A549 (cell line): ENCODE measurements around the gene COL28A1. TPM values are rescaled to one million over a fixed set of nuclear protein-coding genes. Genes with fewer than 3 reads are reported as not detected.

ENCODE experiments used
- ATAC-seq, 2 experiments: fragments of 200-7000 bp in 1 of 2; fragments of >200 bp in 1 of 2; cut with Nextera tagmentation in 1 of 2; cut with Tn5 transposase in 1 of 2; 3 replicates each; pipeline versions ENCODE4 v1.8.0 to v1.9.1; 2018 to 2020; ENCODE audit warnings: mild to moderate bottlenecking in 1 of 2, moderate library complexity in 1 of 2
- CTCF ChIA-PET: fragments of 300-600 bp; sonication (Branson Sonifier 250); formaldehyde crosslinking; extraction: SDS; loops from one replicate; lab custom pipeline; 2021; ENCODE audit warnings: antibody characterized with exemption, inconsistent platforms; lab: Yijun Ruan, JAX
- POLR2A ChIA-PET: fragments of 350-600 bp; formaldehyde crosslinking; extraction: SDS; loops from one replicate; lab custom pipeline; 2021; ENCODE audit warnings: antibody characterized with exemption, inconsistent platforms; lab: Yijun Ruan, JAX
- DNase-seq, 2 experiments: peaks; one replicate each; pipeline versions ENCODE4 v3.0.0 to v3.0.0-alpha.2; 2011 to 2016; ENCODE audit warnings: low read depth in 1 of 2, low spot score in 1 of 2
- FAIRE-seq: peaks from 2 replicates; lab custom pipeline; 2011; peaks lifted over from hg19 to GRCh38; lab: Jason Lieb, UNC
- H3K27ac ChIP-seq, 2 experiments: fragments of >200 bp; sonication (Bioruptor Twin); formaldehyde crosslinking; 3 replicates each; pipeline ENCODE4 v1.5.1; 2016 to 2017
- H3K4me1 ChIP-seq: fragments of >200 bp; sonication (Bioruptor Twin); formaldehyde crosslinking; 3 replicates; pipeline ENCODE4 v1.6.1; 2016
- H3K4me2 ChIP-seq: fragments of >200 bp; sonication (Bioruptor Twin); formaldehyde crosslinking; 3 replicates; pipeline ENCODE4 v1.6.1; 2016
- H3K4me3 ChIP-seq: fragments of >200 bp; sonication (Bioruptor Twin); formaldehyde crosslinking; 3 replicates; pipeline ENCODE4 v1.5.1; 2016
- H3K9me3 ChIP-seq: fragments of >200 bp; sonication (Bioruptor Twin); formaldehyde crosslinking; 3 replicates; pipeline ENCODE4 v1.6.1; 2016
- BHLHE40 ChIP-seq: IDR thresholded peaks from 2 replicates; pipeline ENCODE4 v1.6.1; 2012; ENCODE audit warnings: low read depth, low read length, inconsistent platforms
- CBX8 ChIP-seq: fragments of 200-600 bp; sonication (generic); IDR thresholded peaks from 2 replicates; pipeline ENCODE4 v1.6.1; 2016
- CEBPB ChIP-seq, 2 experiments: fragments of >200 bp in 1 of 2; sonication (Bioruptor Twin) in 1 of 2; formaldehyde crosslinking in 1 of 2; IDR thresholded peaks; 2 replicates each; pipeline ENCODE4 v1.6.1; 2012 to 2016
- CHD2 ChIP-seq: fragments of 150-350 bp; IDR thresholded peaks from 2 replicates; pipeline ENCODE4 v1.6.1; 2014; ENCODE audit warnings: low read length; ENCODE audit not compliant: partially characterized antibody
- CHD4 ChIP-seq: fragments of 200-600 bp; sonication (generic); IDR thresholded peaks from 2 replicates; pipeline ENCODE4 v1.6.1; 2016; ENCODE audit warnings: antibody characterized with exemption, mild to moderate bottlenecking, borderline replicate concordance
- E2F6 ChIP-seq: IDR thresholded peaks from 2 replicates; pipeline ENCODE4 v1.6.1; 2012; ENCODE audit warnings: low read depth, borderline replicate concordance
- EHF ChIP-seq: fragments of 250-450 bp; sonication (Bioruptor Pico); IDR thresholded peaks from 2 replicates; pipeline ENCODE4 v1.5.0; 2020; ENCODE audit warnings: mild to moderate bottlenecking
- EHMT2 ChIP-seq: fragments of 200-600 bp; sonication (generic); IDR thresholded peaks from 2 replicates; pipeline ENCODE4 v1.6.1; 2016; ENCODE audit warnings: antibody characterized with exemption, low read depth, mild to moderate bottlenecking, moderate library complexity
- FOSL2 ChIP-seq, 2 experiments: fragments of 450-650 bp in 1 of 2; fragments of >200 bp in 1 of 2; sonication (Bioruptor Twin) in 1 of 2; formaldehyde crosslinking; IDR thresholded peaks; 2 replicates each; pipeline versions ENCODE4 v1.5.0 to v1.6.1; 2016 to 2020; ENCODE audit warnings: mild to moderate bottlenecking in 1 of 2, moderate library complexity in 1 of 2
- HES2 ChIP-seq: fragments of >200 bp; sonication (Bioruptor Twin); formaldehyde crosslinking; IDR thresholded peaks from 2 replicates; pipeline ENCODE4 v1.6.1; 2016
- JUNB ChIP-seq: fragments of >200 bp; sonication (Bioruptor Twin); formaldehyde crosslinking; IDR thresholded peaks from 2 replicates; pipeline ENCODE4 v1.6.1; 2016
- KDM5A ChIP-seq: fragments of 200-600 bp; sonication (generic); IDR thresholded peaks from 2 replicates; pipeline ENCODE4 v1.6.1; 2016; ENCODE audit warnings: antibody characterized with exemption, mild to moderate bottlenecking
- NPAS2 ChIP-seq: fragments of 250-450 bp; sonication (Bioruptor Pico); IDR thresholded peaks from 2 replicates; pipeline ENCODE4 v1.8.0; 2022; ENCODE audit warnings: mild to moderate bottlenecking, moderate library complexity, borderline replicate concordance
- NR3C1 ChIP-seq: fragments of >200 bp; sonication (Bioruptor Twin); formaldehyde crosslinking; IDR thresholded peaks from 3 replicates; pipeline ENCODE4 v1.6.1; 2017
- POLR2A ChIP-seq: IDR thresholded peaks from 2 replicates; pipeline ENCODE4 v1.6.1; 2012; ENCODE audit warnings: mild to moderate bottlenecking, low read length
- RAD21 ChIP-seq, 2 experiments: fragments of >200 bp in 1 of 2; sonication (Bioruptor Twin) in 1 of 2; formaldehyde crosslinking in 1 of 2; IDR thresholded peaks in 1 of 2; conservative IDR thresholded peaks in 1 of 2; 2 replicates in 1 of 2; 3 replicates in 1 of 2; pipeline ENCODE4 v1.6.1; 2012 to 2018; ENCODE audit warnings: inconsistent platforms in 1 of 2
- REST ChIP-seq: fragments of 200-600 bp; sonication (generic); IDR thresholded peaks from 2 replicates; pipeline ENCODE4 v1.6.1; 2016; ENCODE audit warnings: antibody characterized with exemption, mild to moderate bottlenecking, moderate library complexity
- RFX5 ChIP-seq: fragments of 450-650 bp; IDR thresholded peaks from 2 replicates; pipeline ENCODE4 v1.7.1; 2014; ENCODE audit warnings: antibody characterized with exemption, mild to moderate bottlenecking, moderate library complexity
- SMC3 ChIP-seq: fragments of >200 bp; sonication (Bioruptor Twin); formaldehyde crosslinking; IDR thresholded peaks from 3 replicates; pipeline ENCODE4 v1.6.1; 2018; ENCODE audit warnings: inconsistent platforms
- TFCP2L1 ChIP-seq: fragments of 250-450 bp; sonication (Bioruptor Pico); IDR thresholded peaks from 2 replicates; pipeline ENCODE4 v1.5.0; 2021; ENCODE audit warnings: mild to moderate bottlenecking
- ZFP36 ChIP-seq: fragments of 450-650 bp; IDR thresholded peaks from 2 replicates; pipeline ENCODE4 v1.6.1; 2014; ENCODE audit warnings: borderline replicate concordance; ENCODE audit not compliant: partially characterized antibody
- WGBS: methylation state at CpG from one replicate; pipeline ENCODE4 v1.1.6; 2017; ENCODE audit errors: missing lambda C conversion rate; 5-methylcytosine and 5-hydroxymethylcytosine counted together
- polyA plus RNA-seq, 4 experiments: library from polyadenylated mRNA; depleted of rRNA in 3 of 4; stranded (reverse); fragments of >200 nt; fragmentation: RNase III in 1 of 4; extraction: RNeasy Plus Mini Kit Qiagen cat#74134 plus additional on column Dnase treatment in 1 of 4; gene quantifications; 2 replicates in 3 of 4; 3 replicates in 1 of 4; pipeline ENCODE4 v1.2.3, GENCODE V29; 2011 to 2017

Gene COL28A1
- polyA plus RNA-seq, 2 of the 4 experiments (the other 2 are of a cell fraction): 0.08 to 0.17 TPM

- TF ChIP-seq REST (no peak), E2F6 (no peak), CEBPB (IDR thresholded peaks at IDR 0.05) (no peak), EHF (no peak), ZFP36 (no peak), RFX5 (no peak), KDM5A (no peak)
Observed at GRCh38 chr7:7490003-7490402, 45.7 kb downstream of the COL28A1 start (continued).

GRCh38 chr7:7489546-7489945 is 46.1 kb downstream of the COL28A1 start:
- CTCF ChIA-PET: interaction anchor here (0.8 to 1.5 kb wide), 2 partner anchors 10 to 77 kb away, joined by 3 to 4 read pairs; partner anchors contain the start of gene MIOS
- Histone ChIP-seq H3K4me2 (0 out of 3 replicates have a peak overlapping the region, but pooled peaks have one; percentile 11), H3K9me3 (peaks cover 14% of the 10 kb centered on the region; the same call in 2 of the 3 replicates), H3K4me3 (no peak overlapping the region), H3K4me1 (peaks cover 41% of the 10 kb centered on the region), H3K27ac (peak overlapping the region; percentile 45 to 84; a peak in 4 of 6 replicates)
- WGBS: 56% methylated on average over 2 of the region's 2 CpGs
- no peak for FAIRE-seq
- POLR2A ChIA-PET: no interaction called here
- TF ChIP-seq CBX8: no peak
- no peak for TF ChIP-seq E2F6
- no peak for TF ChIP-seq CHD4
- TF ChIP-seq HES2: 0 out of 2 replicates have a peak, but pooled peaks have one; percentile 24
- TF ChIP-seq NR3C1: no peak
- TF ChIP-seq POLR2A: no peak
- TF ChIP-seq CEBPB (IDR thresholded peaks at IDR 0.05): peak; percentile 40 to 54; a peak in 2 of 4 replicates
- no peak for TF ChIP-seq EHF
- ATAC-seq: no peak
- peak in 1 of 2 experiments; percentile 6 for DNase-seq

- ChIA-PET POLR2A (no interaction called here), CTCF (no interaction called here)
- Histone ChIP-seq H3K27ac (no peak overlapping the region), H3K4me1 (peaks cover 20% of the 10 kb centered on the region), H3K9me3 (peaks cover 18% of the 10 kb centered on the region; the same call in 2 of the 3 replicates), H3K4me2 (no peak overlapping the region), H3K4me3 (no peak overlapping the region)
- TF ChIP-seq BHLHE40 (no peak), EHMT2 (no peak), POLR2A (no peak), RAD21 (conservative IDR thresholded peaks at IDR 0.05 in 1 of 2, IDR thresholded peaks at IDR 0.05 in 1 of 2) (no peak), FOSL2 (IDR thresholded peaks at IDR 0.05) (no peak), FOSL2 (CRISPR knock-in tag; IDR thresholded peaks at IDR 0.05) (no peak), CHD2 (no peak), JUNB (no peak), TFCP2L1 (CRISPR knock-in tag) (no peak), SMC3 (no peak), NPAS2 (no peak), HES2 (no peak)
- ATAC-seq: no peak
- no peak for DNase-seq
- WGBS: 75% methylated on average over 3 of the region's 3 CpGs
- no peak for FAIRE-seq
Observed at GRCh38 chr7:7486362-7486761, 49.3 kb downstream of the COL28A1 start.
